A549 (cell line): ENCODE results near the gene WASHC2A. TPM values are rescaled to one million over a fixed set of nuclear protein-coding genes. Genes with fewer than 3 reads are reported as not detected.
"Not testable (repeated sequence)": the region's sequence is repeated elsewhere in the genome, so short reads cannot be mapped to it uniquely, and the experiment has no call there.

Source experiments
- ATAC-seq, 2 experiments: fragments of 200-7000 bp in 1 of 2; fragments of >200 bp in 1 of 2; cut with Nextera tagmentation in 1 of 2; cut with Tn5 transposase in 1 of 2; 3 replicates each; pipeline versions ENCODE4 v1.8.0 to v1.9.1; 2018 to 2020; ENCODE audit warnings: mild to moderate bottlenecking in 1 of 2, moderate library complexity in 1 of 2
- CTCF ChIA-PET: fragments of 300-600 bp; sonication (Branson Sonifier 250); formaldehyde crosslinking; extraction: SDS; loops from one replicate; lab custom pipeline; 2021; ENCODE audit warnings: antibody characterized with exemption, inconsistent platforms; lab: Yijun Ruan, JAX
- POLR2A ChIA-PET: fragments of 350-600 bp; formaldehyde crosslinking; extraction: SDS; loops from one replicate; lab custom pipeline; 2021; ENCODE audit warnings: antibody characterized with exemption, inconsistent platforms; lab: Yijun Ruan, JAX
- DNase-seq, 2 experiments: peaks; one replicate each; pipeline versions ENCODE4 v3.0.0 to v3.0.0-alpha.2; 2011 to 2016; ENCODE audit warnings: low read depth in 1 of 2, low spot score in 1 of 2
- FAIRE-seq: peaks from 2 replicates; lab custom pipeline; 2011; peaks lifted over from hg19 to GRCh38; lab: Jason Lieb, UNC
- H3K27ac ChIP-seq, 2 experiments: fragments of >200 bp; sonication (Bioruptor Twin); formaldehyde crosslinking; 3 replicates each; pipeline ENCODE4 v1.5.1; 2016 to 2017
- H3K4me1 ChIP-seq: fragments of >200 bp; sonication (Bioruptor Twin); formaldehyde crosslinking; 3 replicates; pipeline ENCODE4 v1.6.1; 2016
- H3K4me2 ChIP-seq: fragments of >200 bp; sonication (Bioruptor Twin); formaldehyde crosslinking; 3 replicates; pipeline ENCODE4 v1.6.1; 2016
- H3K4me3 ChIP-seq: fragments of >200 bp; sonication (Bioruptor Twin); formaldehyde crosslinking; 3 replicates; pipeline ENCODE4 v1.5.1; 2016
- H3K9me3 ChIP-seq: fragments of >200 bp; sonication (Bioruptor Twin); formaldehyde crosslinking; 3 replicates; pipeline ENCODE4 v1.6.1; 2016
- CHD4 ChIP-seq: fragments of 200-600 bp; sonication (generic); IDR thresholded peaks from 2 replicates; pipeline ENCODE4 v1.6.1; 2016; ENCODE audit warnings: antibody characterized with exemption, mild to moderate bottlenecking, borderline replicate concordance
- EHF ChIP-seq: fragments of 250-450 bp; sonication (Bioruptor Pico); IDR thresholded peaks from 2 replicates; pipeline ENCODE4 v1.5.0; 2020; ENCODE audit warnings: mild to moderate bottlenecking
- JUN ChIP-seq, 2 experiments: fragments of >200 bp; sonication (Bioruptor Twin); formaldehyde crosslinking; IDR thresholded peaks; 2 replicates in 1 of 2; 3 replicates in 1 of 2; pipeline ENCODE4 v1.6.1; 2016 to 2017
- KDM5A ChIP-seq: fragments of 200-600 bp; sonication (generic); IDR thresholded peaks from 2 replicates; pipeline ENCODE4 v1.6.1; 2016; ENCODE audit warnings: antibody characterized with exemption, mild to moderate bottlenecking
- POLR2A ChIP-seq: IDR thresholded peaks from 2 replicates; pipeline ENCODE4 v1.6.1; 2012; ENCODE audit warnings: mild to moderate bottlenecking, low read length
- RCOR1 ChIP-seq: fragments of 150-350 bp; IDR thresholded peaks from 2 replicates; pipeline ENCODE4 v1.6.1; 2014; ENCODE audit warnings: antibody characterized with exemption, low read length, low read depth
- USF2 ChIP-seq: fragments of 450-650 bp; IDR thresholded peaks from 2 replicates; pipeline ENCODE4 v1.6.1; 2014; ENCODE audit warnings: antibody characterized with exemption
- ZC3H11A ChIP-seq: fragments of 450-650 bp; IDR thresholded peaks from 2 replicates; pipeline ENCODE4 v1.6.1; 2014; ENCODE audit warnings: antibody characterized with exemption, mild to moderate bottlenecking
- ZSCAN20 ChIP-seq: fragments of 250-450 bp; sonication (Bioruptor Pico); IDR thresholded peaks from 2 replicates; pipeline ENCODE4 v1.8.0; 2022; ENCODE audit warnings: mild to moderate bottlenecking, moderate library complexity
- WGBS: methylation state at CpG from one replicate; pipeline ENCODE4 v1.1.6; 2017; ENCODE audit errors: missing lambda C conversion rate; 5-methylcytosine and 5-hydroxymethylcytosine counted together
- polyA minus RNA-seq: library from RNA; depleted of rRNA, polyadenylated mRNA; stranded (reverse); fragments of >200 nt; gene quantifications from 2 replicates; pipeline ENCODE4 v1.2.3, GENCODE V29; 2011; rRNA and poly(A)+ RNA removed
- polyA plus RNA-seq, 4 experiments: library from polyadenylated mRNA; depleted of rRNA in 3 of 4; stranded (reverse); fragments of >200 nt; fragmentation: RNase III in 1 of 4; extraction: RNeasy Plus Mini Kit Qiagen cat#74134 plus additional on column Dnase treatment in 1 of 4; gene quantifications; 2 replicates in 3 of 4; 3 replicates in 1 of 4; pipeline ENCODE4 v1.2.3, GENCODE V29; 2011 to 2017
- TF ChIP-seq, protein P1 (sequence below): IDR thresholded peaks from 2 replicates; pipeline ENCODE4 v1.6.1; 2012

Gene WASHC2A
- 15.8 and 18.0 TPM in 2 replicates for polyA plus RNA-seq (2011; rRNA removed)
- 4.5 and 4.6 TPM in 2 replicates for polyA plus RNA-seq (2012; cell fraction: cytosol; rRNA removed)
- polyA plus RNA-seq (2012; cell fraction: nucleus; rRNA removed) = 6.7 and 8.2 TPM in 2 replicates
- polyA plus RNA-seq (2017; fragmentation: RNase III; extraction: RNeasy Plus Mini Kit Qiagen cat#74134 plus additional on column Dnase treatment) = 13.7 to 15.8 TPM (median 14.0 TPM) in 3 replicates
- polyA minus RNA-seq = 6.5 and 9.1 TPM in 2 replicates

DNA sequence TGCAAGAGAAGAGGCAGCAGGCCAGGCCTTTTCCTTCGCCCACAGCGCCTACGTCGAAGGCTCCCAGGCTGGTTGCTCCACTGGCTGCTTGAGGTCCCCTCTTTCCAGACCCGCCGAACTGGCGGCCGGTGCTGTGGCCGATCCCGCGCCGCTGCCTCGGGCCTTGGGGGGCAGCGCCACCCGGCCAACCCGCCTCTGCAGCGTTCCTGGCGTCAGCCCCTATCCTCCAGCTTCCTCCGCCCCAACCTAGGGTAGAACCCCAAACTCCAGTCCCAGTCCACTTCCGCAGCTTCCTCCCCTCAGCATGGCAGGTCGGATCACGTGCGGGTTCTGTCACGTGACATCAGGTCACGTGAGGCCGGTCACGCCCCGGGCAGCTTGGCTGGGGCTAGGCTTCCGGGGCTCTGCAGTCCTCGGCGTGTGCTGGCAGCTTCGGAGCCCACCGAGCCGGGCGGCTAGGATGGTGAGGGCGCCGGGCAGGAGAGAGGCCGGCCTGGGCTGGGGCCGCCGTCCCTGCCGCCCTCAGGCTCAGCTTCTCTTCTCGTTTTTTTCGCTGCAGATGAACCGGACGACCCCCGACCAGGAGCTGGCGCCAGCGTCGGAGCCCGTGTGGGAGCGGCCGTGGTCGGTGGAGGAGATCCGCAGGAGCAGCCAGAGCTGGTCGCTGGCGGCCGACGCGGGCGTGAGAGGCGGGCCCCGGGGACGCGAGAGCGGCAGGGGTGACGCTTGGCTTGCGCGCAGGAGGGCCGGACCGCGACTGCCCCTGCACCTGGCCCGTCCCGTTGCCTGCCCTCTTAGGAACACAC lies at the start of gene WASHC2A:
WASHC2A (plus strand) TSS at position 409 of the 806 bp plus-strand sequence; CDS start at position 461, 52 bp downstream.
- FAIRE-seq, H3K4me1 ChIP-seq, POLR2A ChIA-PET, H3K9me3 ChIP-seq, CTCF ChIA-PET: not testable (repeated sequence)
- Histone ChIP-seq H3K27ac (peak within 1 kb of the TSS; percentile 70 to 82), H3K4me3 (peak within 1 kb of the TSS; percentile 61), H3K4me2 (peak within 1 kb of the TSS; percentile 60; the same call in 2 of the 3 replicates)
- ATAC-seq (peak; percentile 92 to 97), DNase-seq (peak in 1 of 2 experiments; percentile 29)
- TF ChIP-seq USF2 = peak; percentile 95
- TF ChIP-seq, protein P1, sequence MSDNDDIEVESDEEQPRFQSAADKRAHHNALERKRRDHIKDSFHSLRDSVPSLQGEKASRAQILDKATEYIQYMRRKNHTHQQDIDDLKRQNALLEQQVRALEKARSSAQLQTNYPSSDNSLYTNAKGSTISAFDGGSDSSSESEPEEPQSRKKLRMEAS = peak; percentile 28; the same call in 1 of the 2 replicates
- TF ChIP-seq POLR2A = peak; percentile 33; the same call in 1 of the 2 replicates
- TF ChIP-seq JUN (IDR thresholded peaks at IDR 0.05) = 0 out of 5 replicates have a peak, but pooled peaks of 1 of the 2 experiments have one; percentile 16
- TF ChIP-seq KDM5A = peak; percentile 81
- no CpG with 5 or more reads among the region's 73 CpGs for WGBS

DNA sequence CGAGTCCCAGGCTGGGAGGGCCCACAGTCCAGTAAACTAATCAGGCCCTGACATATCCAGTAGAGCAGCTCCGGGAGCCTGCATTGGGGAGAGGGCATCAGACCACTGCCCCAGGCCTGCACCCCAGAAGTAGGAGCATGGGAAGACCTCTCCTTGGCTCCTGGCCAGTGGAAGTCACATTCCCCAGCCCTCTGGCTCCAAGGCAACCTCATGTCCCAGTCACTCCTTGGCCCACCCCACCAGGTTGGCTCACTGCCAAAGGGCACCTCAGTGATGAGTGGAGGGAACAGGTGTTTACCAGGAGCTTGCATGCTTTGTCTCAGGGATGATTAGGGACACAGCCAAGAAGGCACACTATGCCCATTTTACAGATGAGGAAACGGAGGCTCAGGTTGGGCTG lies 48.5 kb upstream of the WASHC2A start:
- POLR2A ChIA-PET, DNase-seq, H3K9me3 ChIP-seq, H3K4me3 ChIP-seq, ATAC-seq, H3K27ac ChIP-seq, FAIRE-seq, H3K4me2 ChIP-seq, CTCF ChIA-PET, H3K4me1 ChIP-seq: not testable (repeated sequence)
- 78% methylated on average over 3 of the region's 3 CpGs for whole genome bisulfite sequencing

GRCh38 chr10:50020451-50021024 lies 47.2 kb upstream of the WASHC2A start:
- H3K4me1 ChIP-seq, H3K4me2 ChIP-seq, DNase-seq, POLR2A ChIA-PET, ATAC-seq, CTCF ChIA-PET, H3K27ac ChIP-seq, FAIRE-seq, H3K9me3 ChIP-seq, H3K4me3 ChIP-seq: not testable (repeated sequence)
- 66% methylated on average over 9 of the region's 13 CpGs for WGBS

GRCh38 chr10:50021646-50022045 lies 46.1 kb upstream of the WASHC2A start:
- FAIRE-seq (no peak), ATAC-seq (peak in 1 of 2 experiments; percentile 39; a peak in 1 of 6 replicates)
- H3K9me3 ChIP-seq = no peaks in the 10 kb centered on the region
- no peak overlapping the region for H3K4me2 ChIP-seq
- H3K27ac ChIP-seq = no peak overlapping the region
- POLR2A ChIA-PET = no interaction called here
- 49% methylated on average over 3 of the region's 3 CpGs for WGBS
- H3K4me3 ChIP-seq = no peak overlapping the region
- no peak for TF ChIP-seq RCOR1
- no peak for TF ChIP-seq EHF
- TF ChIP-seq ZC3H11A = no peak
- no peak for TF ChIP-seq CHD4
- no peak for TF ChIP-seq ZSCAN20 (CRISPR knock-in tag)
- TF ChIP-seq, all 56 proteins: peak for 0
- CTCF ChIA-PET = no interaction called here
- no peaks in the 10 kb centered on the region for H3K4me1 ChIP-seq
- DNase-seq = no peak

- ATAC-seq, H3K4me1 ChIP-seq, CTCF ChIA-PET, H3K4me2 ChIP-seq, FAIRE-seq, POLR2A ChIA-PET, H3K4me3 ChIP-seq, H3K9me3 ChIP-seq, DNase-seq, H3K27ac ChIP-seq: not testable (repeated sequence)
- 72% methylated on average over 28 of the region's 37 CpGs for WGBS
These were observed 42.9 kb upstream of the WASHC2A start for GRCh38 chr10:50024716-50025383.
